Mucosa of descending colon (tissue), 3 donors: ENCODE results near the gene LIMCH1. TPM values are rescaled to one million over a fixed set of nuclear protein-coding genes. Genes with fewer than 3 reads are reported as not detected.

Experiments
- ATAC-seq: fragments of 200-7000 bp; cut with Tn5 transposase; one replicate; pipeline ENCODE4 v1.9.1; 2020; ENCODE audit warnings: mild to moderate bottlenecking, moderate library complexity
- DNase-seq, 3 donors: peaks; one replicate each; pipeline ENCODE4 v3.0.0-alpha.2; 2020
- H3K36me3 ChIP-seq: fragments of 200-600 bp; one replicate; pipeline ENCODE4 v1.8.0; 2021; ENCODE audit warnings: low read depth, mild to moderate bottlenecking
- H3K4me1 ChIP-seq: fragments of 200-600 bp; one replicate; pipeline ENCODE4 v1.8.0; 2021; ENCODE audit warnings: low read depth, mild to moderate bottlenecking
- H3K4me3 ChIP-seq: fragments of 200-600 bp; one replicate; pipeline ENCODE4 v1.8.0; 2021; ENCODE audit warnings: mild to moderate bottlenecking
- H3K9me3 ChIP-seq: fragments of 200-600 bp; one replicate; pipeline ENCODE4 v1.8.0; 2021; ENCODE audit warnings: mild to moderate bottlenecking
- CTCF ChIP-seq: fragments of 200-600 bp; IDR thresholded peaks from one replicate; pipeline ENCODE4 v1.8.0; 2022; ENCODE audit warnings: antibody characterized with exemption, mild to moderate bottlenecking
- intact Hi-C, 2 donors: fragments of 100-400 bp; cut with DNase I in 1 of 2; cut with micrococcal nuclease in 1 of 2; formaldehyde crosslinking; loops; one replicate each; pipeline versions ENCODE4 v1.11.0 to v1.11.1; 2022; cut with DNase I, micrococcal nuclease
- total RNA-seq, 3 donors: library from RNA; stranded (reverse); fragmentation: NEBNext Ultra II Directional in 2 of 3; extraction: Animal tissue kit (Norgen Biotek cat#: 25700) in 2 of 3; gene quantifications; one replicate each; pipeline versions ENCODE4 v1.2.1 to v1.2.4, GENCODE V29; 2021 to 2023
- donor health status: DM: no; HTN: no; CAD: no; lungs with moderate emphysema.
- donor health status: DM: no; HTN: no; CAD: no.
- donor health status: DM: no; HTN: yes; CAD: no.

The LIMCH1 gene
- total RNA-seq, 3 donors from 2014 or later: 9.2 to 15.7 (median 9.6) TPM

GRCh38 chr4:41571422-41571821, 33.5 kb downstream of the LIMCH1 start:
- intact Hi-C loops: no loop called here
- Histone ChIP-seq H3K9me3 (no peaks in the 10 kb centered on the region), H3K4me1 (no peaks in the 10 kb centered on the region), H3K4me3 (no peak overlapping the region), H3K36me3 (no peaks in the 10 kb centered on the region)
- no peak for ATAC-seq
- TF ChIP-seq CTCF: no peak
- DNase-seq: no peak

GRCh38 chr4:41572516-41572915, 34.6 kb downstream of the LIMCH1 start:
- Histone ChIP-seq H3K9me3 (no peaks in the 10 kb centered on the region), H3K4me3 (no peak overlapping the region), H3K4me1 (no peaks in the 10 kb centered on the region), H3K36me3 (no peaks in the 10 kb centered on the region)
- intact Hi-C loops: no loop called here
- DNase-seq (no peak), ATAC-seq (no peak)
- TF ChIP-seq CTCF: no peak

- ATAC-seq (no peak), DNase-seq (no peak)
- no peaks in the 10 kb centered on the region for H3K36me3 ChIP-seq
- H3K4me3 ChIP-seq: no peak overlapping the region
- no peaks in the 10 kb centered on the region for H3K4me1 ChIP-seq
- no peaks in the 10 kb centered on the region for H3K9me3 ChIP-seq
- intact Hi-C loops: no loop called here
- no peak for TF ChIP-seq CTCF
Measured at GRCh38 chr4:41572956-41573355, 35.0 kb downstream of the LIMCH1 start.

GRCh38 chr4:41573502-41574001, 35.6 kb downstream of the LIMCH1 start:
- ATAC-seq: no peak
- no peaks in the 10 kb centered on the region for H3K9me3 ChIP-seq
- H3K4me3 ChIP-seq: no peak overlapping the region
- TF ChIP-seq CTCF: no peak
- H3K36me3 ChIP-seq: no peaks in the 10 kb centered on the region
- intact Hi-C loops: no loop called here
- DNase-seq: no peak
- no peaks in the 10 kb centered on the region for H3K4me1 ChIP-seq

- intact Hi-C loops: no loop called here
- H3K9me3 ChIP-seq: no peaks in the 10 kb centered on the region
- DNase-seq (no peak), ATAC-seq (no peak)
- no peak overlapping the region for H3K4me3 ChIP-seq
- no peaks in the 10 kb centered on the region for H3K4me1 ChIP-seq
- H3K36me3 ChIP-seq: no peaks in the 10 kb centered on the region
- no peak for TF ChIP-seq CTCF
Measured at GRCh38 chr4:41575207-41575606, 37.2 kb downstream of the LIMCH1 start.

- ATAC-seq: no peak
- intact Hi-C loops: no loop called here
- DNase-seq: no peak
- TF ChIP-seq CTCF: no peak
- no peaks in the 10 kb centered on the region for H3K9me3 ChIP-seq
- H3K36me3 ChIP-seq: no peaks in the 10 kb centered on the region
- no peak overlapping the region for H3K4me3 ChIP-seq
- no peaks in the 10 kb centered on the region for H3K4me1 ChIP-seq
Measured at GRCh38 chr4:41575665-41576064, 37.7 kb downstream of the LIMCH1 start.
